HepG2 (cell line): Measurements from ENCODE around the gene R3HDM4. TPM values are rescaled to one million over a fixed set of nuclear protein-coding genes. Genes with fewer than 3 reads are reported as not detected.

ENCODE experiments used
- ATAC-seq: fragments of 200-7000 bp; cut with Tn5 transposase; 3 replicates; pipeline ENCODE4 v1.9.1; 2020; ENCODE audit warnings: mild to moderate bottlenecking, moderate library complexity
- BruUV-seq: library from RNA; stranded (reverse); fragments of 400-500 nt; replicated peaks from 2 replicates; lab custom pipeline; 2021; lab: Mats Ljungman, UMichigan
- CTCF ChIA-PET: fragments of 300-600 bp; formaldehyde crosslinking; extraction: SDS; loops from one replicate; lab custom pipeline; 2021; ENCODE audit warnings: low total read pairs, inconsistent platforms, low intra/inter-chr PET ratio; lab: Yijun Ruan, JAX
- POLR2A ChIA-PET: fragments of 350-600 bp; sonication (Branson Sonifier 250); formaldehyde crosslinking; loops from one replicate; lab custom pipeline; 2020; ENCODE audit warnings: antibody characterized with exemption, inconsistent platforms; lab: Yijun Ruan, JAX
- DNase-seq: peaks from one replicate; pipeline ENCODE4 v3.0.0-alpha.2; 2015; ENCODE audit warnings: low spot score
- FAIRE-seq: peaks from 3 replicates; lab custom pipeline; 2011; peaks lifted over from hg19 to GRCh38; lab: Jason Lieb, UNC
- H2AFZ ChIP-seq: one replicate; pipeline ENCODE4 v1.6.1; 2011; ENCODE audit warnings: low read length, inconsistent platforms
- H3K27ac ChIP-seq: fragments of 300-600 bp; 3 replicates; pipeline ENCODE4 v1.8.0; 2011; ENCODE audit warnings: mixed run types, mild to moderate bottlenecking, mixed read lengths, low read length, inconsistent platforms; ENCODE audit not compliant: insufficient read depth; ENCODE audit errors: extremely low read length
- H3K27me3 ChIP-seq, 2 experiments: fragments of 200-600 bp in 1 of 2; 2 replicates in 1 of 2; 3 replicates in 1 of 2; pipeline versions ENCODE4 v1.6.0 to v1.8.0; 2011; ENCODE audit warnings: low read length in 2 of 2, mild to moderate bottlenecking in 2 of 2, moderate library complexity in 2 of 2, inconsistent platforms in 1 of 2; ENCODE audit not compliant: insufficient read depth in 2 of 2, control insufficient read depth in 1 of 2
- H3K36me3 ChIP-seq, 2 experiments: fragments of 200-600 bp in 1 of 2; replicated peaks in 1 of 2; 2 replicates in 1 of 2; 3 replicates in 1 of 2; pipeline versions ENCODE4 v1.5.1 to v1.8.0; 2011; ENCODE audit warnings: low read length in 2 of 2, inconsistent platforms in 1 of 2; ENCODE audit not compliant: insufficient read depth in 2 of 2, control insufficient read depth in 1 of 2
- H3K4me1 ChIP-seq: 2 replicates; pipeline ENCODE4 v1.5.1; 2012; ENCODE audit warnings: low read length, inconsistent platforms; ENCODE audit not compliant: insufficient read depth
- H3K4me2 ChIP-seq: 2 replicates; pipeline ENCODE4 v1.6.0; 2011; ENCODE audit warnings: low read depth, low read length, inconsistent platforms
- H3K4me3 ChIP-seq, 3 experiments: fragments of 200-600 bp in 1 of 3; sonication (generic), shearing (Covaris generic) in 1 of 3; replicated peaks in 1 of 3; 2 replicates each; pipeline ENCODE4 v1.5.1; 2011 to 2016; ENCODE audit warnings: low read length in 3 of 3, inconsistent platforms in 2 of 3, low read depth in 2 of 3, mild to moderate bottlenecking in 2 of 3, control low read depth in 1 of 3, mixed read lengths in 1 of 3; ENCODE audit not compliant: insufficient read depth in 1 of 3
- H3K79me2 ChIP-seq: one replicate; pipeline ENCODE4 v1.6.1; 2011; ENCODE audit warnings: low read length, inconsistent platforms; ENCODE audit not compliant: insufficient read depth
- H3K9ac ChIP-seq: 2 replicates; pipeline ENCODE4 v1.6.0; 2011; ENCODE audit warnings: mild to moderate bottlenecking, low read depth, low read length, inconsistent platforms; ENCODE audit not compliant: insufficient read depth
- H3K9me3 ChIP-seq: 2 replicates; pipeline ENCODE4 v1.5.1; 2012; ENCODE audit warnings: mild to moderate bottlenecking, low read length
- H4K20me1 ChIP-seq: 2 replicates; pipeline ENCODE4 v1.6.0; 2011; ENCODE audit warnings: inconsistent platforms, mild to moderate bottlenecking, low read length, moderate library complexity; ENCODE audit not compliant: insufficient read depth
- CC2D1A ChIP-seq: sonication (generic); formaldehyde crosslinking; IDR thresholded peaks from 2 replicates; pipeline ENCODE4 v1.8.1; 2023; ENCODE audit warnings: mild to moderate bottlenecking, missing genetic modification reagents
- CHD4 ChIP-seq: fragments of 200-600 bp; sonication (generic); IDR thresholded peaks from 2 replicates; pipeline ENCODE4 v1.7.0; 2017; ENCODE audit warnings: mild to moderate bottlenecking, low read length, borderline replicate concordance
- ESRRA ChIP-seq: sonication (generic); formaldehyde crosslinking; IDR thresholded peaks from 2 replicates; pipeline ENCODE4 v1.5.1; 2020; ENCODE audit warnings: mild to moderate bottlenecking, low read depth, missing genetic modification reagents
- FOXK1 ChIP-seq: sonication (generic); formaldehyde crosslinking; IDR thresholded peaks from 2 replicates; pipeline ENCODE4 v1.4.0; 2020; ENCODE audit warnings: low read depth, missing genetic modification reagents, borderline replicate concordance
- HOXA5 ChIP-seq: sonication (generic); formaldehyde crosslinking; IDR thresholded peaks from 2 replicates; pipeline ENCODE4 v1.4.0; 2020; ENCODE audit warnings: missing genetic modification reagents
- PHF5A ChIP-seq: IDR thresholded peaks from one replicate; pipeline ENCODE4 v1.6.1; 2018; ENCODE audit warnings: low read depth, missing genetic modification reagents; ENCODE audit not compliant: unreplicated experiment
- SMAD1 ChIP-seq: sonication (generic); formaldehyde crosslinking; IDR thresholded peaks from 2 replicates; pipeline ENCODE4 v1.4.0; 2020; ENCODE audit warnings: missing genetic modification reagents, low read depth, mild to moderate bottlenecking, borderline replicate concordance
- YEATS4 ChIP-seq: sonication (generic); formaldehyde crosslinking; IDR thresholded peaks from 2 replicates; pipeline ENCODE4 v1.4.0; 2020; ENCODE audit warnings: missing genetic modification reagents, borderline replicate concordance
- ZNF343 ChIP-seq: sonication (generic); formaldehyde crosslinking; IDR thresholded peaks from 2 replicates; pipeline ENCODE4 v1.4.0; 2020; ENCODE audit warnings: mild to moderate bottlenecking, missing genetic modification reagents
- ZNF615 ChIP-seq: sonication (generic); formaldehyde crosslinking; IDR thresholded peaks from 2 replicates; pipeline ENCODE4 v1.5.0; 2020; ENCODE audit warnings: mild to moderate bottlenecking, missing genetic modification reagents, borderline replicate concordance
- ZNF619 ChIP-seq: sonication (generic); formaldehyde crosslinking; IDR thresholded peaks from 2 replicates; pipeline ENCODE4 v1.4.0; 2020; ENCODE audit warnings: mild to moderate bottlenecking, missing genetic modification reagents
- ZNF672 ChIP-seq: sonication (generic); formaldehyde crosslinking; IDR thresholded peaks from 2 replicates; pipeline ENCODE4 v1.8.1; 2022; ENCODE audit warnings: missing genetic modification reagents
- ZNF709 ChIP-seq: sonication (generic); formaldehyde crosslinking; IDR thresholded peaks from 2 replicates; pipeline ENCODE4 v1.5.0; 2020; ENCODE audit warnings: mild to moderate bottlenecking, missing genetic modification reagents
- ZNF720 ChIP-seq: sonication (generic); formaldehyde crosslinking; IDR thresholded peaks from 2 replicates; pipeline ENCODE4 v1.4.0; 2020; ENCODE audit warnings: missing genetic modification reagents
- ZSCAN31 ChIP-seq: sonication (generic); formaldehyde crosslinking; IDR thresholded peaks from 2 replicates; pipeline ENCODE4 v1.5.0; 2020; ENCODE audit warnings: low read depth, mild to moderate bottlenecking, missing genetic modification reagents
- WGBS: methylation state at CpG from one replicate; pipeline ENCODE4 v1.1.6; 2017; ENCODE audit warnings: low lambda C conversion rate; 5-methylcytosine and 5-hydroxymethylcytosine counted together
- in situ Hi-C: cut with HindIII; loops from 2 replicates; pipeline ENCODE4 v1.10.0; 2017; ENCODE audit warnings: low pct_unique_long_range_greater_than_20kb; ENCODE audit not compliant: extremely low pct_ligation_motif_present
- intact Hi-C: fragments of 100-400 bp; cut with micrococcal nuclease; formaldehyde crosslinking; loops from one replicate; pipeline ENCODE4 v1.10.0; 2022; ENCODE audit not compliant: unreplicated experiment
- polyA plus RNA-seq, 8 experiments: library from polyadenylated mRNA; depleted of rRNA in 3 of 8; stranded (reverse) in 7 of 8; unstranded in 1 of 8; fragments of >200 nt; fragmentation: Illumina TruSeq in 4 of 8; extraction: Trizol in 4 of 8; gene quantifications; 2 replicates each; pipeline versions ENCODE4 v1.2.1 to v1.2.3, GENCODE V29; 2011 to 2016; ENCODE audit warnings: low read depth in 4 of 8, missing spikeins in 1 of 8, mixed read lengths in 1 of 8; ENCODE audit not compliant: insufficient read depth in 1 of 8
- total RNA-seq, 5 experiments: library from RNA; depleted of rRNA; stranded (reverse); fragments of >200 nt; fragmentation: Illumina TruSeq; extraction: Trizol; gene quantifications; 2 replicates each; pipeline ENCODE4 v1.2.3, GENCODE V29; 2016; ENCODE audit warnings: low read depth in 1 of 5
- TF ChIP-seq, protein P1 (sequence below): sonication (generic); formaldehyde crosslinking; IDR thresholded peaks from 2 replicates; pipeline ENCODE4 v1.4.0; 2020; ENCODE audit warnings: missing genetic modification reagents, mild to moderate bottlenecking, borderline replicate concordance
- TF ChIP-seq, protein P2 (sequence below): sonication (generic); formaldehyde crosslinking; IDR thresholded peaks from 2 replicates; pipeline ENCODE4 v1.5.0; 2020; ENCODE audit warnings: missing genetic modification reagents
- TF ChIP-seq, protein P3 (sequence below): fragments of 450-650 bp; IDR thresholded peaks from 2 replicates; pipeline ENCODE4 v1.6.1; 2017
- TF ChIP-seq, protein P4 (sequence below): sonication (generic); formaldehyde crosslinking; IDR thresholded peaks from 2 replicates; pipeline ENCODE4 v1.9.0; 2021; ENCODE audit warnings: missing genetic modification reagents, mild to moderate bottlenecking, borderline replicate concordance

Gene R3HDM4
- total and polyA plus RNA-seq, 2 of the 13 experiments (the other 11 are each of a cell fraction or from before 2014, with no cell fraction given), result 26.2 to 26.9 TPM

DNA sequence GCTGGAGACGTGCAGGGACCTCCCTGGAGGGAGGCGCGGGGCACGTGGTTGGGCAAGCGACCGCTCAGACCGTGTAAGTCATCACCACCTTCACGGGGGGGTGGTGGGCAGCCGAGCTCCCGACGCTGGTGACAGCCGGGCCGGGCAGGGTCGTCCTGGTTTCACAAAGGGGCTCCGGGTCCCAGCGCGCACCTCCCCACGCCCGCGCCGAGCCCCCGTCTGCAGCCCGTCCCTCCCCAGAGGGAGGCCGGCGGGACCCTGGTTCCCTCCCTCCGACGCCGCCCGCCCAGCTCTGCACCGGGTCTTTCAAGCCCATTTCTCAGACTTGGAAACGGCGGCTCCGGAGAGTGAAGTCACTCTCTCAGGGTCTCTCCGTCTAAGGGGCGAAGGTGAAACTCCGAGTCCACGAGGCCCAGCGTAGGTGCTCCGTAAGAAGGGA, 12.1 kb upstream of the R3HDM4 start (continued):
- TF ChIP-seq, protein P1, sequence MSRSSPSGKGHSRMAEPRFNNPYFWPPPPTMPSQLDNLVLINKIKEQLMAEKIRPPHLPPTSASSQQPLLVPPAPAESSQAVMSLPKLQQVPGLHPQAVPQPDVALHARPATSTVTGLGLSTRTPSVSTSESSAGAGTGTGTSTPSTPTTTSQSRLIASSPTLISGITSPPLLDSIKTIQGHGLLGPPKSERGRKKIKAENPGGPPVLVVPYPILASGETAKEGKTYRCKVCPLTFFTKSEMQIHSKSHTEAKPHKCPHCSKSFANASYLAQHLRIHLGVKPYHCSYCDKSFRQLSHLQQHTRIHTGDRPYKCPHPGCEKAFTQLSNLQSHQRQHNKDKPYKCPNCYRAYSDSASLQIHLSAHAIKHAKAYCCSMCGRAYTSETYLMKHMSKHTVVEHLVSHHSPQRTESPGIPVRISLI (CRISPR knock-in tag), result no peak

DNA sequence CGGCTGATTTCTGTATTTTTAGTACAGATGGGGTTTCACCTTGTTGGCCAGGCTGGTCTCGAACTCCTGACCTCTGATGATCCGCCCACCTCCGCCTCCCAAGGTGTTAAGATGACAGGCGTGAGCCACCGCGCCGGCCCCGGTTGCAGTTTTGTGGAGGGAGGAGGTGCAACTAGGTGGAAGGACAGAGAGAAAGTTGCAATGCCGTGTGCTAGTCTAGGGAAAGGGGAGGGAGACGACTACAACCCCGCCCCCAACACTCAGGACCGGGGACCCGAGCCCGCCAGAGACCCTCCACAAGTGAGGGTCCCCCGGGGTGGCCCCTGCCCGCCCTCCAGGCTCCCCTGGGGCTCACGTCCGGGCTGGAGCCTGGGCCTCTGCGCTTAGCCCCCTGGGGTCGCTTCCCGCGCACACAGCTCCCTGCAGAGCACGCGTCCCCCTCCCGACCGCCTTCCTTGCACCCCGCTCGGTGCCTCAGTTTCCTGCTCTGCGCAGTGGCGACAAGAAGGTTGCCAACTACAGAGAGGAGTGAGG, 11.6 kb upstream of the R3HDM4 start:
- Histone ChIP-seq H3K79me2 (peaks cover 43% of the 10 kb centered on the region), H3K27me3 (no peaks in the 10 kb centered on the region), H3K4me3 (peak overlapping the region; percentile 88 to 98 (median 96)), H3K9me3 (no peaks in the 10 kb centered on the region), H2AFZ (no peak overlapping the region), H3K4me2 (peak overlapping the region; percentile 85), H3K4me1 (peaks cover 34% of the 10 kb centered on the region), H3K36me3 (peaks cover 1 to 11% of the 10 kb centered on the region in 2 experiments; a peak in 3 of 5 replicates), H3K27ac (peak overlapping the region; percentile 92), H4K20me1 (peaks cover 10% of the 10 kb centered on the region; the same call in 1 of the 2 replicates), H3K9ac (peak overlapping the region; percentile 98)
- CTCF ChIA-PET, result interaction anchor here (3.5 kb wide), 1 partner anchor 58 kb away, joined by 14 read pairs; the partner anchor contains the start of gene WDR18
- intact Hi-C loops (loop anchor here (10.0 kb wide), 1 partner anchor 260 kb away; the partner anchor contains the start of gene RNF126), in situ Hi-C loops (loop anchor here (5.0 kb wide), 3 partner anchors 38 to 152 kb away; partner anchors contain the start of gene WDR18)
- peak; percentile 41 for DNase-seq
- no peak for FAIRE-seq
- POLR2A ChIA-PET, result interaction anchor here (0.6 to 4.6 kb wide), 9 partner anchors 11 to 58 kb away, joined by 3 to 61 read pairs (median 5); partner anchors contain the start of gene WDR18
- peak; percentile 6 for ATAC-seq
- BruUV-seq, result no TSS peak
- WGBS, result 0% methylated on average over 3 of the region's 31 CpGs
- TF ChIP-seq ZNF619 (no peak), ZNF709 (CRISPR knock-in tag) (no peak), ZNF343 (no peak), SMAD1 (no peak), HOXA5 (CRISPR knock-in tag) (no peak), ESRRA (CRISPR knock-in tag) (0 out of 2 replicates have a peak, but pooled peaks have one; percentile 10), PHF5A (CRISPR knock-in tag) (no peak), ZNF672 (CRISPR knock-in tag) (no peak), ZNF720 (CRISPR knock-in tag) (no peak), ZSCAN31 (CRISPR knock-in tag) (no peak), FOXK1 (CRISPR knock-in tag) (no peak), CC2D1A (CRISPR knock-in tag) (no peak), CHD4 (no peak), ZNF615 (CRISPR knock-in tag) (no peak), YEATS4 (CRISPR knock-in tag) (0 out of 2 replicates have a peak, but pooled peaks have one; percentile 16)
- TF ChIP-seq, protein P2, sequence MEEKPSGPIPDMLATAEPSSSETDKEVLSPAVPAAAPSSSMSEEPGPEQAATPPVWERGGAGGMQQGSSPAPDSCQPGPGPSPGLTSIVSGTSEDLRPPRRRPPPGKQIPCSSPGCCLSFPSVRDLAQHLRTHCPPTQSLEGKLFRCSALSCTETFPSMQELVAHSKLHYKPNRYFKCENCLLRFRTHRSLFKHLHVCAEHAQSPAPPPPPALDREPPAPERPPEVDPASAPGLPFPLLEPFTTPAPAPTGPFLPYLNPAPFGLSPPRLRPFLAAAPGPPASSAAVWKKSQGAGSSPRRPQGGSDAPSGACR, result no peak
- TF ChIP-seq, protein P3, sequence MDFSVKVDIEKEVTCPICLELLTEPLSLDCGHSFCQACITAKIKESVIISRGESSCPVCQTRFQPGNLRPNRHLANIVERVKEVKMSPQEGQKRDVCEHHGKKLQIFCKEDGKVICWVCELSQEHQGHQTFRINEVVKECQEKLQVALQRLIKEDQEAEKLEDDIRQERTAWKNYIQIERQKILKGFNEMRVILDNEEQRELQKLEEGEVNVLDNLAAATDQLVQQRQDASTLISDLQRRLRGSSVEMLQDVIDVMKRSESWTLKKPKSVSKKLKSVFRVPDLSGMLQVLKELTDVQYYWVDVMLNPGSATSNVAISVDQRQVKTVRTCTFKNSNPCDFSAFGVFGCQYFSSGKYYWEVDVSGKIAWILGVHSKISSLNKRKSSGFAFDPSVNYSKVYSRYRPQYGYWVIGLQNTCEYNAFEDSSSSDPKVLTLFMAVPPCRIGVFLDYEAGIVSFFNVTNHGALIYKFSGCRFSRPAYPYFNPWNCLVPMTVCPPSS, result no peak
- TF ChIP-seq, protein P4, sequence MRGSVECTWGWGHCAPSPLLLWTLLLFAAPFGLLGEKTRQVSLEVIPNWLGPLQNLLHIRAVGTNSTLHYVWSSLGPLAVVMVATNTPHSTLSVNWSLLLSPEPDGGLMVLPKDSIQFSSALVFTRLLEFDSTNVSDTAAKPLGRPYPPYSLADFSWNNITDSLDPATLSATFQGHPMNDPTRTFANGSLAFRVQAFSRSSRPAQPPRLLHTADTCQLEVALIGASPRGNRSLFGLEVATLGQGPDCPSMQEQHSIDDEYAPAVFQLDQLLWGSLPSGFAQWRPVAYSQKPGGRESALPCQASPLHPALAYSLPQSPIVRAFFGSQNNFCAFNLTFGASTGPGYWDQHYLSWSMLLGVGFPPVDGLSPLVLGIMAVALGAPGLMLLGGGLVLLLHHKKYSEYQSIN, result no peak
